ENCODE results near the gene GOLPH3L.
"Not testable (repeated sequence)": the region's sequence is repeated elsewhere in the genome, so short reads cannot be mapped to it uniquely, and the experiment has no call there.

GOLPH3L gene

DNA sequence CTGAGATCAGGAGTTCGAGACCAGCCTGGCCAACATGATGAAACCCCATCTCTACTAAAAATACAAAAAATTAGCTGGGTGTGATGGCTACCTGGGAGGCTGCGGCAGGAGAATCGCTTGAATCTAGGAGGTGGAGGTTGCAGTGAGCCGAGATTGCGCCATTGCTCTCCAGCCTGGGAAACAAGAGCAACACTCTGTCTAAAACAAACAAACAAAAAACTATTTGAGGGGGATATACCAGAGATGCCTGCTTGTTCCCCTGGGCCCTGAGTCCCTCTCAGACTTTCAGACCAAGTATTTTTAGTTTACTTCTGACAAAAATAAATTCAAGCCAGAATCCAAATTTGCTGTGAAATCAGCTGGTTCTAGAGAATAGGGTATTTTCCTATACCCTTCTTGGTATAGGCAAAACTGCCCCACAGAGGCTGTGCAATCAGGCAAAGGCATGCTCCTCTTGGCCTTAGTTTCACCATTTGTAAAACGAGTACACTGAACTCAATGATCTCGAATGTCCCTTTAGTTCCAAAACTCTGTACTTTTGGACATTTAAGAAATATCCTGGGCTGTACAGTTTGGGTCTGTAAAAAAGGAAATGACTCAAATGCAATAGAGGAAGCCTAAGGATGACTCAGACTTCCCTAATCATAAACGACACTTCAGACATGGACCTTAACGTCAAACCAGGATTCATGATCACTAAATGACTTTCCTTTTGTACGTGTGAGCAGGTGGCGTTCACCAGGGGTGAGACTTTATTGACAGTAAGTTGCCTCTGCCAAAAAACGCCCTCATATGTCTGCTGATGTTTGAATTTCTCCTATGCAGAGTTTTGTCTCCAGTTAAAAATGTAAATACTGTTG lies 83.7 kb downstream of the GOLPH3L start:
- H3K4me1 Mint-ChIP-seq (ENCODE audit: low read depth) = peaks cover 60% of the 10 kb centered on the region
- H3K9me3 Mint-ChIP-seq (ENCODE audit: low read depth) = no peaks in the 10 kb centered on the region
- H3K27me3 Mint-ChIP-seq = no peaks in the 10 kb centered on the region
- H3K27ac Mint-ChIP-seq = peak overlapping the region; percentile 93
- H3K4me3 Mint-ChIP-seq = peak overlapping the region; percentile 74
- peaks cover 12% of the 10 kb centered on the region for H3K36me3 Mint-ChIP-seq

DNA sequence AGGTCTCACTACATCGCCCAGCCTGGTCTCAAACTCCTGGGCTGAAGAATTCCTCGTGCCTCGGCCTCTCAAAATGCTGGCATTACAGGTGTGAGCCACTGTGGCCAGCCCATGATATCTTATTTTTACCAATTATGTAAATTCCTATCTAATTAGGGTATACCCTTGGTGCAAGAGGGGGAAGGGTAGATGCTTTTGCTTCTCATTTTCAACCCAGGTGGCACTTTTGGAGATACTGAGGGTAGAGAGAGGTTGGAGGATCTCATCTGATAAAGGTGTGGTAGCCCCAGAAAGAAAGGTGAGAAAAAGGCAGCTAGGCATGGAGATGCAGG lies 85.0 kb downstream of the GOLPH3L start:
- H3K4me1 Mint-ChIP-seq (ENCODE audit: low read depth) = peaks cover 58% of the 10 kb centered on the region
- no peaks in the 10 kb centered on the region for H3K9me3 Mint-ChIP-seq (ENCODE audit: low read depth)
- H3K36me3 Mint-ChIP-seq = peaks cover 12% of the 10 kb centered on the region
- H3K4me3 Mint-ChIP-seq = peak overlapping the region; percentile 75
- peak overlapping the region; percentile 93 for H3K27ac Mint-ChIP-seq
- H3K27me3 Mint-ChIP-seq = no peaks in the 10 kb centered on the region

DNA sequence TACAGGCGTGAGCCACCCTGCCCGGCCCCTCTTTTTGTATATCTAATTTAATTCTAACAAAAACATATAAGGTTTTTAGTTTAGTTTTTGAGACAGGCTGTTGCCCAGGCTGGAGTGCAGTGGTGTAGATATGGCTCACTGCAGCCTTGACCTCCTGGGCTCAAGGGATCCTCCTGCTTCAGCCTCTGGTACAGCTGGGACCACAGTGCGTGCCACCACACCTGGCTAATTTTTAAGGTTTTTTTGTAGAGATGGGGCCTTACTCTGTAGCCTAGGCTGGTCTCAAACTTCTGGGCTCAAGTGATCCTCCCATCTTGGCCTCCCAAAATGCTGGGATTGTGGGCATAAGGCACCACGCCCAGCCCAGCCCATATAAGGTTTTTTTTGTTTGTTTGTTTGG lies 86.4 kb downstream of the GOLPH3L start:
- peaks cover 6% of the 10 kb centered on the region for H3K36me3 Mint-ChIP-seq
- no peaks in the 10 kb centered on the region for H3K27me3 Mint-ChIP-seq
- no peaks in the 10 kb centered on the region for H3K9me3 Mint-ChIP-seq (ENCODE audit: low read depth)

DNA sequence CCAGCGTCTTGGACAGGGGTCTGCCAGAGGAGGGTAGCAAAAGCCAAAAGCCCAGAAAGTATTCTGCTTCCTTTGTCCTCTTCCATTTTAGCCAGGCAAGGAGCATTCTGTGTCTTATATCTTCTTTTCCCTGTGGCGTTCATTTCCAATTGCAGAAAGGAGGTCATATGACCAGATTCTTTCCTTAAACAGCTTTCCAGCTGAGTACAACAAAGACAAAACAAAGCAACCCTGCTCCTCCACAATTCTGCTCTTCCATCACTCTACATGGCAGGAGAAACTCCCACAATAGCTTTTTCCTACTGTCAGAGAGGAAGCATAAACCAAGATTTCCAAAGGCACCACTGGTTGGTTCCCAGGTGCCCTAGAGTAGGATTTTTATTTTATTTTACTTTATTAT lies 87.2 kb downstream of the GOLPH3L start:
- H3K4me1 Mint-ChIP-seq (ENCODE audit: low read depth) = peaks cover 43% of the 10 kb centered on the region
- no peaks in the 10 kb centered on the region for H3K9me3 Mint-ChIP-seq (ENCODE audit: low read depth)
- H3K36me3 Mint-ChIP-seq = peaks cover 5% of the 10 kb centered on the region
- H3K4me3 Mint-ChIP-seq = no peak overlapping the region
- no peaks in the 10 kb centered on the region for H3K27me3 Mint-ChIP-seq
- H3K27ac Mint-ChIP-seq = no peak overlapping the region

More for the DNA sequence above, 86.4 kb downstream of the GOLPH3L start:
- H3K4me1 Mint-ChIP-seq (ENCODE audit: low read depth) = peaks cover 47% of the 10 kb centered on the region
- H3K27ac Mint-ChIP-seq = no peak overlapping the region
- H3K4me3 Mint-ChIP-seq = no peak overlapping the region

DNA sequence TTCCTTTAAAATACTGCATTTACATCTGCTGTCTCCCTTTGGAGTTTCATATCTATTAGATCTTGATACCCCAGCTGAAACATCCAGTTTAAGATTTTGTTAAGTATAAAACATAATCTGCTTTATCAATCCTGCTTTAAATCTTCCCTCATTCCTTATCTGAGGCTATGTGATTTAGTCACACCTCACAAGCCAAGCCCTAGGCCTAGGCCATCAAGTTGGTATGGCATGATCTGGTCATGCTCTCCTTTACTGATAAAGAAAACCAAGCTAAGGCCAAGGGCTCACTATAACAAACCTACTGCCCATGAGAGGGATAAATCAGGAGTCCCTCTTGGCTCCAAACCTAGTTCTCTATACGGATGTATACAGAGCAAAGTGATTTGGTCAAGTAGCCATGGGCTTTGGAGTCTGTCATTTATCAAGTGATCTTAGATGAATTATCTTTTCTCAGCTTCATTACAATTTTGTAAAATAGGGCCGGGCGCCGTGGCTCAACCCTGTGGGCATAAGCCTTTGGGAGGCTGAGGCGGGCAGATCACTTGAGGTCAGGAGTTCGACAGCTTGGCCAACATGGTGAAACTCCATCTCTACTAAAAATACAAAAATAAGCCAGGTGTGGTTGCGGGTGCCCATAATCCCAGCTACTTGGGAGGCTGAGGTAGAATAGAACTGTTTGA lies 90.4 kb downstream of the GOLPH3L start:
- Mint-ChIP-seq H3K4me3 (no peak overlapping the region), H3K4me1 (ENCODE audit: low read depth) (peaks cover 28% of the 10 kb centered on the region), H3K27ac (peak overlapping the region; percentile 83), H3K36me3 (peaks cover 10% of the 10 kb centered on the region), H3K27me3 (no peaks in the 10 kb centered on the region), H3K9me3 (ENCODE audit: low read depth) (no peaks in the 10 kb centered on the region)

DNA sequence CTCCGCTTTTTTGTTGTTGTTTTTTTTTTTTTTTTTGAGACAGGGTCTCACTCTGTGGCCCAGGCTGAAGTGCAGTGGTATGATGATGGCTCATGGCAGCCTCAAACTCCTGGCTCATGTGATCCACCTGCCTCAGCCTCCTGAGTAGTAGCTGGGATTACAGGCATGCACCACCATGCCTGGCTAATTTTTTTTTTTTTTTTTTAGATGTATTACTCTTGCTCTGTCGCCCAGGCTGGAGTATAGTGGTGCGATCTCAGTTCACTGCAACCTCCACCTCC lies 91.6 kb downstream of the GOLPH3L start:
- Mint-ChIP-seq H3K4me1 (ENCODE audit: low read depth) (peaks cover 22% of the 10 kb centered on the region), H3K36me3 (peaks cover 10% of the 10 kb centered on the region)
- H3K27me3 Mint-ChIP-seq; H3K9me3 Mint-ChIP-seq (ENCODE audit: low read depth); H3K27ac Mint-ChIP-seq; H3K4me3 Mint-ChIP-seq: not testable (repeated sequence)

DNA sequence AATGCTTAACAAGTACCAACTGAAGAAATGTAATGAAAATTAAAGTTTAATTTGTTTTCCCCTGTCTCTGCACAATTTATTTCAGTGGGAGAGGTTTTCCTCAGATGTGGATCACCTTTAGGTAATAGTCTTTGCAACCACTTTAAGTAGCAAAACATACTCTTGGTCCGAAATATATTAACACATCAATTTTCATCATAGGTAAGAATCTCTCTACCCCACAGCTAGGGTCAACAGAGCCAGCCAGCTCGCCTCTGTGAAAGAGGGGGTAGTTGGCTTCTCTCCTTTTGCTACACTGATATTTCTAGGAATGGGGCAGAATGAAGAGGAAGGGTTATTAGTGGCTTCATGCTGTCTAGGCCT lies 92.7 kb downstream of the GOLPH3L start:
- Mint-ChIP-seq H3K27ac (peak overlapping the region; percentile 91), H3K4me3 (peak overlapping the region; percentile 30)

DNA sequence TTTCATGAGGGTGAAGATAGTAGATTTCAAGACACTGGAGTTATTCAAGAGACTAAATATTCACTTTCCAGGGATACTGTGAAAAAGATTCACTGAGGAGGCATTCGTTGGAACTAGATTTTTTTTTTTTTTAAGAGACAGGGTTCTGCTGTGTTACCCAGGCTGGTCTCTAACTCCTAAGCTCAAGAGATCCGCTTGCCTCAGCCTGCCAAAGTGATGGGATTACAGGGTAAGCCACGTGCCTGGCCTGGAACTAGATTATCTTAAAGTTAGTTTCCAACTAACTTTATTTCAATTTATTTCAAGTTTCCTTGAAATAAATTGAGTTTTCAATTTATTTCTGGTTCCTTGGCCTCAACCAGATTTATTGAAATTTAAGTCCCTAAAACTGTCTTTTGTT lies 93.2 kb downstream of the GOLPH3L start:
- Mint-ChIP-seq H3K4me1 (ENCODE audit: low read depth) (peaks cover 20% of the 10 kb centered on the region), H3K4me3 (no peak overlapping the region), H3K9me3 (ENCODE audit: low read depth) (no peaks in the 10 kb centered on the region), H3K27me3 (no peaks in the 10 kb centered on the region), H3K36me3 (peaks cover 10% of the 10 kb centered on the region), H3K27ac (peak overlapping the region; percentile 88)

More for the DNA sequence above, 92.7 kb downstream of the GOLPH3L start:
- Mint-ChIP-seq H3K27me3 (no peaks in the 10 kb centered on the region), H3K9me3 (ENCODE audit: low read depth) (no peaks in the 10 kb centered on the region), H3K36me3 (peaks cover 10% of the 10 kb centered on the region), H3K4me1 (ENCODE audit: low read depth) (peaks cover 20% of the 10 kb centered on the region)

DNA sequence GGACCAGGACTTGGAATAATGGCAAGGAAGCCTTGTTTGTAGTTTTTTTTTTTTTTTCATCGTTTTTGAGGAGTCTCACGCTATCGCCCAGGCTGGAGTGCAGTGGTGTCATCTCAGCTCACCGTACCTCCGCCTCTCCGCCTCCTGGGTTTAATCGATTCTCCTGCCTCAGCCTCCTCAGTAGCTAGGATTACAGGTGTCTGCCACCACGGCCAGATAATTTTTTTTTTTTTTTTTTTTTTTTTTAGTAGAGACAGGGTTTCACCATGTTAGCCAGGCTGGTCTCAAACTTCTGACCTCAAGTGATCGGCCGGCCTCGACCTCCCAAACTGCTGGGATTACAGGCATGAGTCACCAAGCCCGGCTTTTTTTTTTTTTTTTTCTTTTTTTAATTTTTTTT lies 94.6 kb downstream of the GOLPH3L start:
- Mint-ChIP-seq H3K36me3 (peaks cover 10% of the 10 kb centered on the region), H3K4me1 (ENCODE audit: low read depth) (peaks cover 20% of the 10 kb centered on the region)
- H3K9me3 Mint-ChIP-seq (ENCODE audit: low read depth); H3K27ac Mint-ChIP-seq; H3K27me3 Mint-ChIP-seq; H3K4me3 Mint-ChIP-seq: not testable (repeated sequence)

DNA sequence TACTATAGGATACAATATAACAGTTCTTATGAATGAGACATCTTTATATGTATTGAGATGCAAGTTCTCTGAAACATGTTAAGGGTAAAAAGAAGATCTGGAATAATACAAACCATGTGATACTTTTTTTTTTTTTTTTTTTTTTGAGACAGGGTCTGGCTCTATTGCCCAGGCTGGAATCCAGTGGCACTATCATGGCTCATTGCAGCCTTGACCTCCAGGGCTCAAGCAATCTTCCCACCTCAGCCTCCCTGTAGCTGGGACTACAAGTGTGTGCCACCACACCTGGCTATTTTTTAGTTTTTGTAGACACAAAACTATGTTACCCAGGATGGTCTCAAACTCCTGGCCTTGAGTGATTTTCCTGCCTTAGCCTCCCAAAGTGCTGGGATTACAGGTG lies 95.4 kb downstream of the GOLPH3L start:
- no peaks in the 10 kb centered on the region for H3K27me3 Mint-ChIP-seq
- no peaks in the 10 kb centered on the region for H3K9me3 Mint-ChIP-seq (ENCODE audit: low read depth)
- no peak overlapping the region for H3K4me3 Mint-ChIP-seq
- peaks cover 20% of the 10 kb centered on the region for H3K4me1 Mint-ChIP-seq (ENCODE audit: low read depth)
- peaks cover 12% of the 10 kb centered on the region for H3K36me3 Mint-ChIP-seq
- no peak overlapping the region for H3K27ac Mint-ChIP-seq

DNA sequence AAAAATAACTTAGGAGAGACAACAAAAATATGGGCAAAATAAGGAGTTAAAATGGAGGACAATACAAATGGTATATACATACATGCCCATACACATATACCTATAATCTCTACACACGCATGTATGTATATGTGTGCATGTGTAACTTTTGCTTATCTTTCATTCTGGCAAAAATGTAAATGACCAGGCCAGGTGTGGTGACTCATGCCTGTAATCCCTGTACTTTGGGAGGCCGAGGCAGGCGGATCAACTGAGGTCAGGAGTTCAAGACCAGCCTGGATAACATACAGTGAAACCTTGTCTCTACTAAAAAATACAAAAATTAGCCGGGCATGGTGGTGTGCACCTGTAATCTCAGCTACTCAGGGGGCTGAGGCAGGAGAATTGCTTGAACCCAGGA lies 98.6 kb downstream of the GOLPH3L start:
- H3K27me3 Mint-ChIP-seq; H3K36me3 Mint-ChIP-seq; H3K27ac Mint-ChIP-seq; H3K4me3 Mint-ChIP-seq; H3K9me3 Mint-ChIP-seq (ENCODE audit: low read depth): not testable (repeated sequence)
- peaks cover 10% of the 10 kb centered on the region for H3K4me1 Mint-ChIP-seq (ENCODE audit: low read depth)

DNA sequence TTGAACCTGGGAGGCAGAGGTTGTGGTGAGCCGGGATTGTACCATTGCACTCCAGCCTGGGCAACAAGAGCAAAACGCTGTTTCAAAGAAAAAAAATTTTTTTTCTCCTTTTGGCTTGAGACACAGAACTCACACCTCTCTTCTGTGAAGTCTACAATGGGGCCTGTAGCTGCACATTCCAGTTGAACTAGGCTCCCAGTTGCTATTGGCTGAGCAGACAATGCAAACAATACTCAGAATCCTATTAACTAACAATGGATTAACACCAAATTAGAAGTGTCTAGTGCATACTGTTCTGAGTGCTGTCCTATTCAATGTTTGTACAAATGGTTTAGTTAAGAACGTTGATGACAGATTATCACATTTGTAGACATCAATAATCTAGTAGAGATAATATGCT lies 100.0 kb downstream of the GOLPH3L start:
- no peaks in the 10 kb centered on the region for H3K27me3 Mint-ChIP-seq
- no peaks in the 10 kb centered on the region for H3K9me3 Mint-ChIP-seq (ENCODE audit: low read depth)
- peaks cover 8% of the 10 kb centered on the region for H3K4me1 Mint-ChIP-seq (ENCODE audit: low read depth)
- H3K36me3 Mint-ChIP-seq = peaks cover 4% of the 10 kb centered on the region
- no peak overlapping the region for H3K4me3 Mint-ChIP-seq
- no peak overlapping the region for H3K27ac Mint-ChIP-seq
